HG03060 (cell line): ENCODE measurements around the gene SYCN.

ENCODE experiments used
- ATAC-seq: cut with Tn5 transposase; IDR thresholded peaks from one replicate; pipeline ENCODE4 v1.9.1; 2021; ENCODE audit warnings: low read depth, moderate number of reproducible peaks; ENCODE audit not compliant: unreplicated experiment

Gene SYCN

DNA sequence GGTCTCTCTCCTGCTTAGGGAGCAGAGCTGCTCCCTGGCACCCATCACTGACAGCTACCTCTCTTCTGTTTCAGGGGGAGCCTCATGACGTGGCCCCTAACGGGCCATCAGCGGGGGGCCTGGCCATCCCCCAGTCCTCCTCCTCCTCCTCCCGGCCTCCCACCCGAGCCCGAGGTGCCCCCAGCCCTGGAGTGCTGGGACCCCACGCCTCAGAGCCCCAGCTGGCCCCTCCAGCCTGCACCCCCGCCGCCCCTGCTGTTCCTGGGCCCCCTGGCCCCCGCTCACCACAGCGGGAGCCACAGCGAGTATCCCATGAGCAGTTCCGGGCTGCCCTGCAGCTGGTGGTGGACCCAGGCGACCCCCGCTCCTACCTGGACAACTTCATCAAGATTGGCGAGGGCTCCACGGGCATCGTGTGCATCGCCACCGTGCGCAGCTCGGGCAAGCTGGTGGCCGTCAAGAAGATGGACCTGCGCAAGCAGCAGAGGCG, 30.5 kb downstream of the SYCN start:
- no peak for ATAC-seq

DNA sequence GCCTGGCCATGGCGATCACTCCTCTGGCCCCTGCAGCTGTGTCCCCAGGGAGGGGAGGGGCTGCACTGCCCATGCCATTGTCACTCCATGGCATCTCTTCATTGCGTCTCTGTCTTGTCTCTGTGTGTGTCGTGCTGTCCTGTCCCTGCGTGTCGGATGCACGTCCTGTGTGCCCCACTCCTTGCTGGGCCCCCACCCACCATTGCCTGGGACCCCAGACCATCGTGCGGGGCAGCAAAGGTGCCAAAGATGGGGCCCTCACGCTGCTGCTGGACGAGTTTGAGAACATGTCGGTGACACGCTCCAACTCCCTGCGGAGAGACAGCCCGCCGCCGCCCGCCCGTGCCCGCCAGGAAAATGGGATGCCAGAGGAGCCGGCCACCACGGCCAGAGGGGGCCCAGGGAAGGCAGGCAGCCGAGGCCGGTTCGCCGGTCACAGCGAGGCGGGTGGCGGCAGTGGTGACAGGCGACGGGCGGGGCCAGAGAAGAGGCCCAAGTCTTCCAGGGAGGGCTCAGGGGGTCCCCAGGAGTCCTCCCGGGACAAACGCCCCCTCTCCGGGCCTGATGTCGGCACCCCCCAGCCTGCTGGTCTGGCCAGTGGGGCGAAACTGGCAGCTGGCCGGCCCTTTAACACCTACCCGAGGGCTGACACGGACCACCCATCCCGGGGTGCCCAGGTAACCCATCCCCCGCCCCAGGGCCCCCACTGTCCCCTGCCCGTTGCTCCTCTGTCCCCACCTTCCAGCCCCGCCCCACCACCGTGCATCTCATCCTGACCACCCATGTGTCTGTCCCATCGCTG, 31.2 kb downstream of the SYCN start:
- no peak for ATAC-seq

DNA sequence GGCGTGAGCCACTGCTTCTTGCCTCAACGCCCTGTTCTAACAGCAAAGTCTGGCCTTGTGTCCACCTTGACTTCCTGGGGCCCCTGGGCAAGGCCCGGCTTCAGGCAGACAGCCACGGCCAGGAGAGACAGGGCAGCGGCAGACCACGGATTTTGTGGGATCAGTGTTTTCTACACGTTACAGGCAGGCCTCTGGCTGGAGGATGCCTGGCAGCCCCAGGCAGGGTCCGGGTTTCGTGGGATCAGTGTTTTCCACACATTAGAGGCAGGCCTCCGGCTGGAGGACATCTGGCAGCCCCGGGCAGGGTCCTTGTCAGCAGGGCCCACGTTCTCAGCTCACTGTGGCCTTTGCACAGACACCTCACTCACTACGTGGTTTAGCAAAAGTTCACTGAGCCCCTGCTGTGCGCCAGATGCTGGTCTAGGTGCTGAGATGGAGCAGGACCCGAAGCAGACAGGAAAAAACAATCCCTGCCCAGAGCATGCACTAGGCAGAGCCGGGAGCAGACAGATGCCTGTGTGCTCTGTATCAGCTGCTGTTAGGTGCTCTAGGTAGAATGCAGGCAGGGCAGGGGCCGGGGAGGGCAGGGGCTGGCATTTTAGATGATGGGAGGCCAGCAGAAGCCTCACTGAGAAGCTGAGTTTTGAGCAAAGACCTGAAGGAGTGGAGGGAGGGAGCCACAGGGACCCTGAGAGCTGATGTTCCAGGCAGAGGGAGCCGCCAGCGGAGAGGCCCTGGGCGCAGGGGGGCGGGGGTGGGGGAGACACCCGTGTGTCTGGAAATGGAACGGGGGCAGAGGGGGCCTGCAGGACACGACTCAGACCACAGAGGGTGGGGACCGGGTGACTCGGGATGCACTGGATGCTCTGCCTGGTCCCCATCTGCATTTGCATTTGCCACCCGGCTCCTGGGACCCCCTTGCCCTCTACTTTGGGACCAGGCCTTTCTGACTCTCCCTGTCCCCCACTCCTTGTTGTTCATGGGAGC, 32.3 kb downstream of the SYCN start:
- ATAC-seq: no peak

DNA sequence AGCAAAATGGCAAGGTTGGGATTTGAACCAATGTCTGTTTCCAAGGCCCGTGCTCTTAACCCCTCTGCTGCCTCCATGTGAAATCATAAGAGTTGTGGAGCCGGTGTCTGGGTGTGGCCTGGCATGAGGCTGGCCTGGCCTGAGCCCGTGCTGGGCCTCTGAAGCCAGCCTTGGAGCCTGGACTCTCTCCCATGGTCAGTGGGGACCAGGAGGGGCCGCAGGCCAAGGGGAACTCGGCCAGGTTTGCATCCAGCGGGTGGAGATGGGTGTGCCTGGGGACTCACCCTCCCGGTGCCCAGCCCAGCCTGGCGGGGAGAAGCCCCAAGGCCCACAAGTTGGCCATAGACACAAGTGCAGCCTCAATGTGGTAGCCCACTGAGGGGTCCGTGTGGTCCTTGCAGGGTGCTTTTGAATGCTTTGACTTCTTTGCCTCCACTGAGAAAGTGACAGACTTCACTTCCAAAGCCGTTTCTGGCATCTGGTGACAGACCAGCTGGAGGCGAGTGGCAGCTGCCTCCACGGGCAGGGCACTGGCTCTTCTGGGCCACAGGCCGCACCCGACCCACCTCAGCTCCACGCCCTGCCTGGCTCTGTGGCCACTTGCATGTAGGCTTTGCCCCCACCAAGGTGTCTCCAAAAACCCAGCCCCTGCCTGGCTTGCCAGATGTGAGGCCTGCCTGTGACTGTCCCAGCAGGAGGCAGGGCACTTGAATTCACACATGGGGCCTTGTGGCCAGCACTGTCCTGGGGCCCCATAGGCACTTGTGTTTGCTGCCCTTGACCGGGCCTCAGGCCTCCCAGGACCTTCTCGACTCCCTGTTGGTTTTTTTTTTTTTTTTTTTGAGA, 33.5 kb downstream of the SYCN start:
- ATAC-seq: no peak

GRCh38 chr19:39169143-39169810, 34.8 kb downstream of the SYCN start:
- no peak for ATAC-seq

DNA sequence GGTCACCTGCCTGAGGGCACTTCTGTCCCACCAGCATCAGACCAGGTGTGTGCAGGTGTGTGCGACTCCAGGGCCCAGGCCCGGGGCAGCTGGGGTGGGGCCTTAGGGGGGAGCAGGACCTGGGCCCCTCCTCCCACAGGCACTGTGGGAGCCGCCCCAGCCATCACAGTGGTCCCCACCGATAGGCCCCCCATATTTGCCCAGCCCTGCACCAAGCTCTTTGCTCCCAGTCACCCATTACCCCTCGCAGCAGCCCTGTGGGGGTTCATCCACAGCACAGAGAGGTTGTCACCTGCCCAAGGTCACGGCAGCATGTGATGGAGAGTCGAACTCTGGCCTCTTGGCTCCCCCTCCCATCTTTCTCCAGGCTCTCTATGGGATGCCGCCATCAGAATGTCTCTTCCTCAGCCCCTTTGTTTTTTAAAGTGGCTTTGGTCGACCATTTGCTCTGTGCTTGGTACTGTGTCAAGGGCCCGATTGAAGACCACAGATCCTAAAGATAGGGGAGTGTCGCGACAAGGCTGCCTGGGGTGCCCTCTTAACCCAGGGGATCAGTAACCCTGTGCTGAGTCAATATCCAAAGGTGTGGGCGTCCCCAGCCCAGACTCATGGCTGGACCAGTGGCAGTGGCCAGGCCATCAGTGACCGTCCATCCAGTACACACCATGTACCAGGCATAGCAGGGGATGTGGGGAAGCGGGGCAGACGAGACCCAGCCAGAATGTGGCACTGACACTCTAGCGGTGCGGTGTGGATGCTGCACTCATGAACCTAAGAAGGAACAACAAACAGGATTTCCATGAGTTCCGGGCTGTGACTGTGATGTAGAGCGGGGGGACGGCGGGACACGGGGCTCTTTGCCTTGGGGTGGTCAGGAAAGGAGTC, 35.6 kb downstream of the SYCN start:
- ATAC-seq: no peak

- ATAC-seq: no peak
Measured at GRCh38 chr19:39167461-39168257, 36.4 kb downstream of the SYCN start.

GRCh38 chr19:39166571-39167391, 37.3 kb downstream of the SYCN start:
- no peak for ATAC-seq

GRCh38 chr19:39165857-39166256, 38.2 kb downstream of the SYCN start:
- ATAC-seq: no peak

- no peak for ATAC-seq
Measured at GRCh38 chr19:39164289-39164688, 39.8 kb downstream of the SYCN start.

DNA sequence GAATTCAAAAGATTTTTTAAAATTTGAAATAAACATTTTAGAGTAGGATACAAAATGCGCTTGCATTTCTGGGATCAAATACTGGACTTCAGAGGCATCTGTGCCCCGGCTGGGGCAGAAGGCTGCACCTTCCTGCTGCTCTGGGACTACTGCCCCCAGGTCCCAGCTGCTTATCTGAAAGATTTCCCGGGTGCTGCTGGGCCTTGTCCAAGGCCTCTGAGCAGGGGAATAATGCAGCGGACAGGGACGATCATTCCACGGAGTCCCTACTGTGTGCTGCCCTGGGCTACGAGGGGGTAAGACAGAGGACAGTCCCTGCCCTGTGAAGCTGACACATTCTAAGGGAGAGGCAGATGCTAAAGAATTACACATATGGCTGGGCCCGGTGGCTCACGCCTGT, 40.4 kb downstream of the SYCN start:
- ATAC-seq: no peak

GRCh38 chr19:39162441-39163043, 41.5 kb downstream of the SYCN start:
- no peak for ATAC-seq

- no peak for ATAC-seq
Measured at GRCh38 chr19:39160889-39161672, 43.0 kb downstream of the SYCN start.

DNA sequence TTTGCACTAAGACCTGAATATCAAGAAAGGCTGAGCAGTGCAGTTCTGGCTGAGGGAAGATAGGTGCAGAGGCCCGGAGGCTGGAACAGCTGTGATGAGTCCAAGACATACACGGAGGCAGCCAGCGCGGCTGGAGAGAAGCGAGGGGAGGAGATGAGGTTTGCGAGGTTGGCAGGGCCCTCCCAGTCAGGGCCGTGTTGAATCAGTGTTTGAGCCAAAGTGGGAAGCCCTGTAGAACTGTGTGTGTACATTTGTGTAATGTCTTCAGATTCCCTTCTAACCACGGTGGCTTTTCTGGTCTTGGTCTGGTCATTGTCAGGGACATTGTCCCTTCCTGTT, 43.6 kb downstream of the SYCN start:
- no peak for ATAC-seq

DNA sequence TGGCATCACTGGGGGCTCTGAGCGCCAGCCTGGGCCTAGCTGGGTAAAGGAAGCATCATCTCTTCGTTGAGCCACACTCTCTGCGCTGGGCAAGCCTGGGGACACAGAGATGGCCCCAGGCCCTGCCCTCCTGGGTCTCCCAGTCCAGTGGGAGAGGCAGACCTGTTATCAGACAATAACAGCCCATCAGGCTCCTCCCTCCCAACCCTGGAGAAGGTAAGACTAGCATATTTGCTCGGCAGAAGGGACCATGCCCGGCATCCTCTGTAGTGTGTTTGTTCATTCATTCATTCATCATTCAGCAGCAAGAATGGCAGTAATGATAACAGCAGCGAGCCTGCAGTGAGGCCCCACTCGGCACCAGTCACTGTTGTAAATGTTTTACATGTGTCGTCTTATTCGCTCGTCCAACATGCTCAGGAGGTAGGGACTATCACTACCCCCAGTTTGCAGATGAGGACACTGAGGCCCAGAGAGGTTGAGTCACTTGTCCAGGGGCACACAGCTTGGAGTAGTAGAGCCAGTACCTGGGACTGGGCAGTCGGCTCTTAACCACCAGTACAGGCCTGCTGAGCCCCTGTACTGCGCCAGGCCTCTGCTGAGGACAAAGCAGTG, 45.3 kb downstream of the SYCN start:
- ATAC-seq: no peak

- ATAC-seq: no peak
Measured at GRCh38 chr19:39157997-39158389, 46.1 kb downstream of the SYCN start.
